ENCODE data around the gene TBC1D16.

TBC1D16 gene

DNA sequence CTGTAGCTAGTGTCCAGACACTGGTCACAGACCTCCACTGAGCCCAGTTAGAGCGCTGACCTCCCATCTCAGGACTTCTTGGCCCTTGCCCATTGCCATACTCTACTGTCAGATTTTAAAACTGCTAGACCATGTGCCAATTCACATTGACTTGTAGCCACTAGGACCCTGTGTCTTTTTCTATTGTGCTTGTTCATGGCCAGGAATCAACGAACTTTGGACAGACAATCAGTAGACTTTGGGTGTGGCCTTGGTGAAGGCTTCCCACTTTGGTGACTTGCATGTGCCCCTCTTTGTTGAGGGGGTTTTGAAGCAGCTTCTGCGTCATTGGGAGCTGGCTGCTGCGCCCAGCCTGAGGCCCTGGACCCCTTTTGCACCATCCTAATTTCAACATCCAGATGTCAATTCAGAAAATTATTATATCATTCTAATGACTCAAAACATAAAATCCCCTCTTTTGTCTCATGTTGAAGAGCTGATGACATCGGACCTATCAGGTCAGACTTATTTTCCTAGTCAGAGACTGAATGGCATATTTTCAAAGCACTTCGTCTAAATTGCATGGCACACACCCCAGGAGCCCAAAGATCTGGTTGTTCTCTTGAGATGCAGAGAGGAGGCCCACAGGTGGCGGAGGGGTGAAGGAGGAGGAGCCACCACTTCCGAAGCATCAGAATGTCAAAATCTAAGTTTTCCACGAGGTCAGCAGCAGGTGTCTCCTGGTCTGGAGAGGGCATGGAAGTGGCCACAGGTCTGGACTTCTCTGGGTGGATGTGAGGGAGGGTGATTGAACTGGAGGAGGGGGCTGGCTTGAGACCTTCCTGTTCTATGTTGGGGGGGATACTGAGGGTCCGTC, 103.0 kb downstream of the TBC1D16 start:
- DNase-seq (ENCODE audit: extremely low spot score, insufficient read length, low read depth) (no peak), FAIRE-seq (no peak)

GRCh38 chr17:79931817-79932309, 103.8 kb downstream of the TBC1D16 start:
- no peak for FAIRE-seq
- no peak for DNase-seq (ENCODE audit: extremely low spot score, insufficient read length, low read depth)

GRCh38 chr17:79930877-79931816, 104.5 kb downstream of the TBC1D16 start:
- DNase-seq (ENCODE audit: extremely low spot score, insufficient read length, low read depth) (no peak), FAIRE-seq (no peak)

DNA sequence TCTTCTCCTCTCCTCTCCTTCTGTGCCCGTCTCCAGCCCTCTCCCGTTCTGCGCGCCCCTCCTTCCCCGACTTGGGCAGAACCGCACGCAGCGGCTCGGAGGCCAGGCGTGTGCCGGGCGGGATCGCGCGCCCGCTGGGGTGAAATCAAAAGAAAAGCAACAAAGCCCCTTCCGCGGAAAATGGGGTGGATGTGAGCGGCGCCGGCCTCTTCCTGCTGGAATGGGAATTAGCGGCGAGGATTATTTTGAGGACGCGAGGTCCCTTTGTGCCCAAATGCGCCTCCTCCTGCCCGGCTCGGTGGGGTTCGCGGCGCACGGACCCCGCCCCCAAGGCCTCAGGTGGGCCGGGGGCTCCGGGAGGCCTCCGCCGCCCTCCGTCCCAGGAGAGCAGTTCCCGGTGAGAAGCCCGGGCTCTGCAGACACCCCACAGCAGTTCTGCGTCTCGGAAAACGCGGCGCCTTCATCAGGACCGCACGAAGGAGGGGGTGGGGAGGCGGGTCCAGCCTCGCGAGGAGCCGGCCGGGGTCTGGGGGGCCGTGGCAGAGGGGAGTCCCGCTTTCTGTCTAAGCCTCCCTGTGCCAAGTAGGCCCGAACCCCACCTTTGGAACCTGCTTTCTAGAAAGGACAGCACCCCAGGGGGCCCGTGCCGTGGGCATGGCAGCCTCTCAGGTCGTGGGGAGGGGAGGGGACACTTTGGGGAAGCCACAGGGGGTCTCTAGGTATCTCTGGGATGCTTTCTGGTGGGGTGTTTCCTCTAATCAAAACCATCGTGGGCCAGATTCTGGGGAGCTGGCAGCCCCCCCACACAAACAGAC, 105.4 kb downstream of the TBC1D16 start:
- DNase-seq (ENCODE audit: extremely low spot score, insufficient read length, low read depth) (no peak), FAIRE-seq (no peak)

DNA sequence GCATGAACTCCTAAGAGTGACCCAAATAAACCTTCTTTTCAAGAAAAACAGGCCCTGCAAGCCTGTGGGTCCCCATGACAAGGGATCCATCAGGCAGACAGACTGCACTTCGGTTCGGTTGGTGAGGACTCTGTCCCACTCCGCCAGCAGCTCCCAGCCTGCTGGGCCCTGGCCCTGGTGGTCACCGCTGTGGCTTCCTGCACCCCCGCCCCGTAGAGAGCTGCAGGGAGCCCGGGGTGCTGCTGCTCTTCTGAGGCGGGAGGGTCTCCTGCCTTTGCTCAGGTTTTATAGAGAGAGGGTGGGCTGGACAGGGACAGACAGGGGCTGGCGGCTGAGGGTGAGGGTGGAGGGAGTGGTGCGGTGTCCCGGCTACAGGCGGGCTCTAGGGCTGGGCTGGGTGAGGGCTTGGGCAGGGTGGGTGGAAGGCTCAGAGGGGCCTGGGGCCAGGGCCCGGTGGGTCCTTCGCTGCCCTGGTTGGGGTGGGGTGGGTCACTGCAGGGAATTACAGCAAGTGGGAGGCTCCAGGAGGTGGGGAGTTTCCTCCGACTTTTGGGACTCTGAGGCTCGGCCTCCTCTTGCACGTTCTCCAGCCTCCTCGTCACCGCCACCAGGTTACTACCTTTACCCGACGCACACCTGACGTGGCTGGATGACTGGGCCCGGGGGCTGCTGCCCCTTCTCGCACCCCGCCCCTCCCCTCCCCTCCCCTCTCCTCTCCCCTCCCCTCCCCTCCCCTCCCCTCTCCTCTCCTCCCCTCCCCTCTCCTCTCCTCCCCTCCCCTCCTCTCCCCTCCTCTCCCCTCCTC, 106.2 kb downstream of the TBC1D16 start:
- DNase-seq (ENCODE audit: extremely low spot score, insufficient read length, low read depth) (no peak), FAIRE-seq (no peak)

DNA sequence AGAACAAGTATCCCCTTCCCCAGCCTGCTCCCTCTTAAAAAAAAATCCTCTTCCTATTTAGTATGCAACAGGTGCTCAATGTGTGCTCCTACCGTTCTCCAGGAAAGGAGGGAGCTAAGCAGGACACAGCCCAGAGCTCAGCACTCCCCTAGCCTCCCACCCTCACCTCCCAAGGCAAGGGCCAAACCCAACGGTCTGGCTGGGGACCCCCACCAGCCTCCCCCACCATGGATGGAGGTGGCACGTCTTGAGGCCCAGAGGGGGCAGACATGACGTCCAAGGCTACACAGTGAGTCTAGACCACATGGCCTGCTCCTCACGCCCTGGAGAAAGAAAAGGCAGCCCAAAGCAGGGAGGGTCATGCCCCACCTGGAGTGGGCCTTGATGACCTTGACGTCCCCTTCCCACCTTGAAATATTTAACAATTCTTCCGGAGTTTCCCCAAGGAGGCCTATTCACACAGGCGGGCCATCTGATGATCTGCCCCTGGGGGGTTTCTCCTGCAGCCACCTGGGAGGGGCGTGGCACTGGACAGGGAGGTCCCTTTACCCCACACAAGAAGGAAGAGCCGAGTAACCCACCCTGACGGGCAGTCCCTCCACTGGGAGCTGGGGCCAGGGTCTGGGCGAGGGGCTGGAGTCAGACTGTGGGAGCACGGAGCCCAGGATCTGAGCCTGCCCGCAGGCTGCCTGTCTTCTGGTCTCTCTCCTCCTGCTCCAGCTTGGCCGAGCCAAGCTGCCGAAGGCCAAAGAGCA, 107.0 kb downstream of the TBC1D16 start:
- DNase-seq (ENCODE audit: extremely low spot score, insufficient read length, low read depth) (no peak), FAIRE-seq (no peak)

DNA sequence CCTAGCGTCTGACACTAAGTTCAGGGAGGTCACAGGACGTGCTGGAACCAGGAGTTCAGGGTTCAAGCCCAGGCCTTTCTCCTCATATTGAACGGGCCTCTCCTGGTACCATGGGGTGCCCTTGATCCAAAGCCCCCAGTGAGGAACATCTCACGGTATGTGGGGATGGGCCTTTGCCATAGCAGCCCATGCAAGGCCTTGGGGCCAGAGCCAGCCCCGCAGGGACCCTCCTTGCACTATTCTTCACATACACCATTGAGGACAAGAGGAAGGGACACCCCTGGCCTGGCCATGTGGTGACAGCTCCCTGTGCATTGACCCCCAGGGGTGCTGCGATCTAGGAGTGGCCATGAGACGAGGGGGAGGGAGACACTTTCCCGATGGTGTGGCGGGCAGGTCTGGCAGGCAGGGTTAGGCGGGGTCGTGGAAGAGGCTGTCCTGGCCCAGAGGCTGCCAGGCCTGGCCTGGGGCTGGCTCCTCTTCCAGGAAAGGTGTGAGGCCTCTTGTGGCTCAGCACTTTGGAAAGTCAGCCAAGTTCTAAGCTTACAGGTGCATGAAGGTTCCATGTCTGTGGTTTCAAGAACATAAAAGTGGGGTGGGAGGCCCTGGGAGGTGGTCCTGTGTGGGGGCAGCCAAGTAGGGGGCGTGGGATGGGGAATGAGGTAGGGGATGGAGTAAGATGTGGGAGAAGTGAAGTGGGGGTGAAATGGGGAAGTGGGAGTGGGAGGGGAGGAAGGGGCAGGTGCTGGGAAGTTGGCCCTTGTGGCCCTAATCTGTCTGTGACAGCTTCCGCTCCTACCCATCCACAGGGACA, 107.8 kb downstream of the TBC1D16 start:
- FAIRE-seq (no peak), DNase-seq (ENCODE audit: extremely low spot score, insufficient read length, low read depth) (no peak)

DNA sequence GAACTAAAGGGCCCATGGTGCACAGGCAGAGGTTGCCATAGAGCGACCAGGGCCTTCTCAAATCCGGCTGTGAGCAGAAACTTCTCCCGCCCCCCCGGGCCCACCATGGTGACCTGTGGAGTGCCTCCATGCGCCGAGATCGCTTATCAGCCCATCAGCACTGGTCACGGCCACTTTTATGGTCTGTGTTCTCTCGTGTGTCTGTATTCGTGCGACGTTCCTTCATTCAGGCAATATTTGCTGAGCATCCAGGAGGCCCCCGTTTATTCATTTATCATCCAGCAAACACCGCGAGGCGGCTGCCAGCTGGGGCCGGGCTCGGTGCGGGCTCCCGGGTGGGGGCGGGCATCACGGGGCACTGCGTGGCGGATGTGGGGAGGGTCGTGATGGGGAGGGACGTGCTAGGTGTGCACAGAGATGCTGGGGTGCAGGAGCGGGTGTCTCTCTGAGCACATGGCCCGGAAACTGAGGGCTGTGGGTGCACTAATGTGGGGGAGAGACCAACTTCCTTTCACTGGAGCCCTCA, 108.5 kb downstream of the TBC1D16 start:
- DNase-seq (ENCODE audit: extremely low spot score, insufficient read length, low read depth): no peak
- FAIRE-seq: no peak

DNA sequence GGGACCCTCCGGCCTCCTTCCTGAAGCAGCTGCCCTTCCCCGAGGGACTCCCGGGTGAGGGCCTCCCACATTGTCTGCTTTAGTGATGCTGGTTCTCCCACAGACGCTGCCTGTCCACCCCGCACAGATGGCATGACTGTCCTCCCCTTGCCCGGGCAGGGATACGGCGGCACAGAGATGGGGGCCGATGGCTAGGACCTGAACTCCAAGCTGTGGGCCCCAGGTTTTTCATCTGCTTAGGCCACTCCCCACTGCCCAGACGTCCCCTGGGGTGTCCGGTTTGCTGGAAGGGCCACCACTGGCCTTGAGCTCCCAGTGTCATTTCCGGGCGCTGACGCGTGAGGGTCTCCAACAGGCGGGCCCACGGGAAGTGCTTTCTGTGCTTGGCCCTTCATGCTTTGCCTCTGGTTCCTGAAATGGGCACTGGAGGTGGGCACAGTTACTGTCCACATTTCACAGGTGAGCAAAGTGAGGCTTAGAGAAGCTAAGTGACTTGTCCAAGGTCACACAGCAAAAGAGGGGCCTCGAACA, 109.0 kb downstream of the TBC1D16 start:
- FAIRE-seq (no peak), DNase-seq (ENCODE audit: extremely low spot score, insufficient read length, low read depth) (no peak)

DNA sequence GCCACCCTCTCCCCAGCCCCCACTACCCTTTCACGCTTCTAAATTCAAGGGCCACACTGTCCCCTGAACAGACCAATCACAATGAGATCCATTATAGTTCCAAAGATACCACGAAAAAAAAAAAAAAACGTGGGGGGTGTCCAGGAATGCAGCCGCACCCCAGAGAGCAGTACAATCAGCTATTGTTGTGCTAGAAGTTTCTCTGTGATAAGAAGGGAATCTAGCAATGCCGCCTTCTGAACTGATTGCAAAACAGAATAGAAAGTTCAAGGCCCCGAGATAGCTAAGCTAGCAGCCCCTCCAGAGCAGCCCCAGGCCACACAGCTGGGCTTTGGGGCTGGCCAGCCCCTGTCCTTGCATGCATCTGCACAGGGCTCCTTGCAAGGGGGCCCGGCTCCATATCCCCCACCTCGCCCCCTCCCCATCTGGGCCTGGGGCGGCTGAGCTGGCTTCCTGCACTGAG, 109.5 kb downstream of the TBC1D16 start:
- DNase-seq (ENCODE audit: extremely low spot score, insufficient read length, low read depth): no peak
- no peak for FAIRE-seq

DNA sequence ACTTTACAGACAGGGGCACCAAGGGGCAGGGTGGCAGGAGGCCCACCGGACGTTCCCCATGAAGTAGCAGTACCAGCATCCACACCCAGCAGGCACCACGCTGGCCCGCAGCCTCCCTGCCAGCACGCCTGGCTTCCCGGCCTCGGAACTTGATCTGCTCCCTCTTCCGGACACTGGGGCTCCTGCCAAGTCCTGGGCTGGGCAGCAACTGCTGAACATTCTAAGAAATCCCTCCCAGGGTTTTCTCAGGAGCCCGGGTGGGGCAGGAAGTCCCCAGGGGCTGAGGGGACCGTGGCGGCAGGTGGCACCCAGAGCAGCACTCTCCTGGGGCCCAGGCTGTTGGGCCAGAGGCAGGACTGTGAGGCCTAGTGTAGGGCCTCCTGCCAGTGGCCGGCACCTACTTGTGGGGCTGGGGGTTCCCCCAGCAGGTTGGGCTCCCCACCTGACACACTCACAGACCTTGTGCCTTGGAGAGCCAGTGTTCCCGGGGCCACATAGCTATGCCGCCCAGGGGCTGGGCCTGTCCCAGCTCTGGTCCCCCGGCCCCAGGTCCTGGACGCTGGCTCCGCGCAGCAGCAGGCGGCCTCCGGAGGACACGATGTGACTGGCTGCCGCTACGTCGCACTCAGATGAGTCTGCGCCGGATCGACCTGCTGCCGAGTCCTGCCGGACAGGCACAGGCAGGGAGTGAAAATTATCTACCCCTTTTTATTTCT, 110.3 kb downstream of the TBC1D16 start:
- DNase-seq (ENCODE audit: extremely low spot score, insufficient read length, low read depth) (no peak), FAIRE-seq (no peak)

DNA sequence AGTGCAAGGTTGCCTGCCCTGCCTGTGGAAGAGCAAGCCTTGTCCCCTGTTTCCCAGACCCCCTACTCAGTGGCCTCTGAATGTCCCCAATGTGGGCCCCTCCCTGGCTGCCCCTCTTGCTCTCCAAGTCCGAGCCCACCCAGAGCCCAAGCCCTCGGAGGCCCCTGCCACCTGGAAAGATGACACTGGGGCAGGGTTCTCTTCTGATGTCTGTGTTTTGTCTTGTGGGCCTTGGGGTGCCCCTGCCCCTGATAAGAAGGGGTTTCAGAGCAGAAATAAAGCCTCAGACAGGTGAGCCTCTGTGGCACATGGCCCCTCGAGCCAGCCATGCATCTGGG, 111.1 kb downstream of the TBC1D16 start:
- DNase-seq (ENCODE audit: extremely low spot score, insufficient read length, low read depth) (no peak), FAIRE-seq (no peak)

- no peak for DNase-seq (ENCODE audit: extremely low spot score, insufficient read length, low read depth)
- FAIRE-seq: no peak
Observed at GRCh38 chr17:79923974-79924638, 111.6 kb downstream of the TBC1D16 start.

- FAIRE-seq (no peak), DNase-seq (ENCODE audit: extremely low spot score, insufficient read length, low read depth) (no peak)
Observed at GRCh38 chr17:79922798-79923197, 112.9 kb downstream of the TBC1D16 start.

DNA sequence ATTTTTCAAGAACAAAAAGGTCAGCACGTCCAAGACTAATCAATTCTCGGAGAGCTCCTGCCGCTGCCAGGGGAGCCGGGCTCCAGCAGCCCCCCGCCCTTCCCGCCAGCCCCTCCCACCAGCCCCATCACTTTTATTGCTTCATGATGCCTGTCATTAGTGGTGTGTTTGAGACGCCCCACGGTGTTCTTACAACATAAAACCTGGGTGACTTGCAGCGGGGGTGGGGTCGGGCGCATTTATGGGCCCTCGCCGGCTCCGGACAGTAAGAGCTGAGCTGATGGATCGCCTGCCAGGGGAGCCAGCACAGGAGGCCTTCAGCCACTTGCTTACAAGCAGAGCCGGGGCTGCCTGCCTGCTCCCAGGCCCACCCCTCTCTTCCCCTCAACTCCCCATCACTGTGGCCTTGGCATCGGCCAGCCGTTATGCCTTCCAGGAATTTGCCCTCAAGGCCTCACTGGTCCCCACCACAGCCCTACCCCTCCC, 113.5 kb downstream of the TBC1D16 start:
- DNase-seq (ENCODE audit: extremely low spot score, insufficient read length, low read depth): no peak
- no peak for FAIRE-seq
